Measurements from ENCODE around the gene OAS1.
A peak's percentile ranks its signal among the peaks of the same experiment; 100 is the strongest.
"Not testable (repeated sequence)": the region's sequence is repeated elsewhere in the genome, so short reads cannot be mapped to it uniquely, and the experiment has no call there.

Gene OAS1

GRCh38 chr12:112936927-112937326 lies 30.2 kb downstream of the OAS1 start:
- DNase-seq (ENCODE audit: low read depth in 3 of 3) = no peak

GRCh38 chr12:112937741-112938719 lies 31.3 kb downstream of the OAS1 start, which contains the start of gene OAS3:
Gene OAS3, plus strand, starts transcription at chr12:112938474. Its CDS starts 57 bp downstream, at chr12:112938531.
- DNase-seq (ENCODE audit: low read depth in 3 of 3) = peak; percentile 25 to 60 (median 59)

GRCh38 chr12:112938751-112939150 lies 32.0 kb downstream of the OAS1 start:
- no peak for DNase-seq (ENCODE audit: low read depth in 3 of 3)

- DNase-seq (ENCODE audit: low read depth in 3 of 3) = no peak
Measured at GRCh38 chr12:112939761-112940381, 33.1 kb downstream of the OAS1 start.

GRCh38 chr12:112941528-112942335 lies 35.0 kb downstream of the OAS1 start:
- no peak for DNase-seq (ENCODE audit: low read depth in 3 of 3)

GRCh38 chr12:112942572-112942971 lies 35.8 kb downstream of the OAS1 start:
- DNase-seq (ENCODE audit: low read depth in 3 of 3) = no peak

GRCh38 chr12:112944024-112944690 lies 37.4 kb downstream of the OAS1 start:
- no peak for DNase-seq (ENCODE audit: low read depth in 3 of 3)

- no peak for DNase-seq (ENCODE audit: low read depth in 3 of 3)
Measured at GRCh38 chr12:112945515-112945914, 38.8 kb downstream of the OAS1 start.

GRCh38 chr12:112946236-112947000 lies 39.7 kb downstream of the OAS1 start:
- no peak for DNase-seq (ENCODE audit: low read depth in 3 of 3)

GRCh38 chr12:112947314-112947713 lies 40.6 kb downstream of the OAS1 start:
- no peak for DNase-seq (ENCODE audit: low read depth in 3 of 3)

GRCh38 chr12:112947761-112948160 lies 41.0 kb downstream of the OAS1 start:
- no peak for DNase-seq (ENCODE audit: low read depth in 3 of 3)

GRCh38 chr12:112948806-112949205 lies 42.0 kb downstream of the OAS1 start:
- no peak for DNase-seq (ENCODE audit: low read depth in 3 of 3)

- DNase-seq (ENCODE audit: low read depth in 3 of 3) = no peak
Measured at GRCh38 chr12:112950701-112951100, 43.9 kb downstream of the OAS1 start.

GRCh38 chr12:112957125-112957524 lies 50.4 kb downstream of the OAS1 start:
- not testable (repeated sequence) for DNase-seq (ENCODE audit: low read depth in 3 of 3)

- no peak for DNase-seq (ENCODE audit: low read depth in 3 of 3)
Measured at GRCh38 chr12:112961074-112961473, 54.3 kb downstream of the OAS1 start.

- no peak for DNase-seq (ENCODE audit: low read depth in 3 of 3)
Measured at GRCh38 chr12:112961536-112961935, 54.8 kb downstream of the OAS1 start.

GRCh38 chr12:112962561-112962960 lies 55.8 kb downstream of the OAS1 start:
- DNase-seq (ENCODE audit: low read depth in 3 of 3) = no peak

GRCh38 chr12:112963227-112963861 lies 56.6 kb downstream of the OAS1 start:
- DNase-seq (ENCODE audit: low read depth in 3 of 3) = no peak

GRCh38 chr12:112964067-112964670 lies 57.4 kb downstream of the OAS1 start:
- DNase-seq (ENCODE audit: low read depth in 3 of 3) = no peak

GRCh38 chr12:112964915-112965314 lies 58.2 kb downstream of the OAS1 start:
- no peak for DNase-seq (ENCODE audit: low read depth in 3 of 3)
